CD4-positive, alpha-beta memory T cell (primary cell): ENCODE data around the gene RGPD8. TPM values are rescaled to one million over a fixed set of nuclear protein-coding genes. Genes with fewer than 3 reads are reported as not detected.

Source experiments
- CTCF ChIA-PET: fragments of 350-600 bp; sonication (Branson Sonifier 250); formaldehyde crosslinking; loops from one replicate; lab custom pipeline; 2021; ENCODE audit warnings: inconsistent platforms; ENCODE audit not compliant: partially characterized antibody; lab: Charles Lee
- POLR2A ChIA-PET: fragments of 350-600 bp; sonication (Branson Sonifier 250); formaldehyde crosslinking; loops from one replicate; lab custom pipeline; 2021; ENCODE audit not compliant: partially characterized antibody; lab: Charles Lee
- DNase-seq, 5 donors: peaks; one replicate each; pipeline versions ENCODE4 v3.0.0 to v3.0.0-alpha.2; 2020 to 2022; ENCODE audit warnings: mixed read lengths in 1 of 5
- H3K27ac ChIP-seq: one replicate; pipeline ENCODE4 v1.7.0; 2013; ENCODE audit warnings: low read depth, low read length
- H3K27me3 ChIP-seq: 2 replicates; pipeline ENCODE4 v1.7.0; 2013; ENCODE audit warnings: mild to moderate bottlenecking, low read length, moderate library complexity; ENCODE audit not compliant: insufficient read depth
- H3K36me3 ChIP-seq: 2 replicates; pipeline ENCODE4 v1.7.0; 2013; ENCODE audit warnings: mild to moderate bottlenecking, low read length, moderate library complexity; ENCODE audit not compliant: insufficient read depth
- H3K4me1 ChIP-seq: 2 replicates; pipeline ENCODE4 v1.7.0; 2013; ENCODE audit warnings: mild to moderate bottlenecking, low read length, moderate library complexity; ENCODE audit not compliant: insufficient read depth
- H3K4me3 ChIP-seq, 2 donors: one replicate each; pipeline ENCODE4 v1.7.0; 2013; ENCODE audit warnings: low read length in 2 of 2, mild to moderate bottlenecking in 1 of 2
- H3K9me3 ChIP-seq, 2 donors: one replicate each; pipeline ENCODE4 v1.7.0; 2013; ENCODE audit warnings: low read length in 2 of 2, control low read depth in 1 of 2; ENCODE audit not compliant: control insufficient read depth in 1 of 2
- H3K27ac Mint-ChIP-seq, 7 donors: one replicate each; pipeline ENCODE4 v1.8.0; 2020 to 2021; ENCODE audit warnings: mixed read lengths in 7 of 7, mild to moderate bottlenecking in 6 of 7, inconsistent platforms in 3 of 7, moderate library complexity in 3 of 7
- H3K27me3 Mint-ChIP-seq, 2 donors: one replicate each; pipeline ENCODE4 v1.8.0; 2020 to 2021; ENCODE audit warnings: mixed read lengths in 2 of 2
- H3K36me3 Mint-ChIP-seq, 2 donors: one replicate each; pipeline ENCODE4 v1.8.0; 2020 to 2021; ENCODE audit warnings: mixed read lengths in 2 of 2, inconsistent platforms in 1 of 2, mild to moderate bottlenecking in 1 of 2
- H3K4me1 Mint-ChIP-seq, 4 donors: one replicate each; pipeline ENCODE4 v1.8.0; 2020 to 2021; ENCODE audit warnings: mixed read lengths in 4 of 4, mild to moderate bottlenecking in 1 of 4
- H3K4me3 Mint-ChIP-seq, 8 donors: one replicate each; pipeline ENCODE4 v1.8.0; 2020 to 2021; ENCODE audit warnings: mixed read lengths in 8 of 8, mild to moderate bottlenecking in 7 of 8, moderate library complexity in 6 of 8, inconsistent platforms in 3 of 8
- H3K9me3 Mint-ChIP-seq, 8 donors: one replicate each; pipeline ENCODE4 v1.8.0; 2020 to 2021; ENCODE audit warnings: mixed read lengths in 8 of 8, mild to moderate bottlenecking in 5 of 8, inconsistent platforms in 3 of 8, moderate library complexity in 1 of 8
- intact Hi-C: fragments of 100-400 bp; cut with micrococcal nuclease; formaldehyde crosslinking; loops from one replicate; pipeline ENCODE4 v1.15.1; 2023
- polyA plus RNA-seq, 2 donors: library from polyadenylated mRNA; unstranded; fragments of 300-500 nt; fragmentation: Illumina TruSeq; gene quantifications; one replicate each; pipeline ENCODE4 v1.2.3, GENCODE V29; 2021
- total RNA-seq, 2 experiments: library from RNA; stranded (reverse); gene quantifications; one replicate each; pipeline ENCODE4 v1.2.3, GENCODE V29; 2021

Gene RGPD8
- total and polyA plus RNA-seq, 4 experiments from 2014 or later = 1.9 to 30.1 (median 17.4) TPM

DNA sequence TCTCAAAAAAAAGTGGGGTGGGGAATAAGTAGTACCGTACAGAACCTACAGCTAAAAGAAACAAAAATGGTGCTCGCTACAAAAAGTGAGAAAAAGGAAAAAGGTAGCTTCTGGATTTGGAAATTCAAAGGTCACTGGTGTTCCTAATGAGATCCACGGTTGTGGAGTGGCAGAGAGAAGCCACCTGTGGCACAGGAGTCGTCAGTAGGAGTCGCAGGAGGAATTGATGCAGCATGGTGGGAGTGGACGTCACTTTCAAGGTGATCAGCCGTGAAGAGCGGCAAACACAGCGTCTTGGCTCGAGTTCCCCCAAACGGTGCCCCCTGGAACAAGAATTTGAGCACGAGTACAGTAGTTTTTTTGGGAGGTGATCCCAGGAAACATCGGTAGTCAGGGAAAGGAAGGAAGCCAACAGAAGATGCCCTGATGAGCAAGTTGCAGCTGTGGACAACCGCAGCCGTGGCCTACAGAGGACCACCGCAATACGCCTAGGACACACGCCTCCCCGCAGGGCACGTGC lies 47.1 kb upstream of the RGPD8 start:
- no peaks in the 10 kb centered on the region for H3K9me3 ChIP-seq
- H3K4me3 ChIP-seq = peak overlapping the region; percentile 37 to 78
- POLR2A ChIA-PET = interaction anchor here (1.0 to 2.2 kb wide), 6 partner anchors 11 to 425 kb away, joined by 3 to 21 read pairs (median 4); partner anchors contain the start of genes CHCHD5 and POLR1B
- intact Hi-C loops = loop anchor here (1.0 to 10.0 kb wide), 4 partner anchors 62 to 244 kb away; partner anchors contain the start of genes NT5DC4, POLR1B and ZC3H8
- CTCF ChIA-PET = interaction anchor here (0.7 to 3.0 kb wide), 29 partner anchors 9 to 598 kb away, joined by 3 to 40 read pairs (median 4); partner anchors contain the start of gene RGPD8
- Mint-ChIP-seq H3K4me1 (peaks cover 17 to 34% (median 25%) of the 10 kb centered on the region in 4 donors), H3K4me3 (peak overlapping the region; percentile 89 to 99 (median 96)), H3K36me3 (peaks cover 0 to 14% of the 10 kb centered on the region in 2 donors), H3K27ac (peak overlapping the region; percentile 88 to 95 (median 89)), H3K27me3 (no peaks in the 10 kb centered on the region), H3K9me3 (no peaks in the 10 kb centered on the region)
- H3K27ac ChIP-seq = peak overlapping the region; percentile 62
- no peaks in the 10 kb centered on the region for H3K36me3 ChIP-seq
- peak in 3 of 5 donors; percentile 15 to 43 (median 38) for DNase-seq
- H3K27me3 ChIP-seq = no peaks in the 10 kb centered on the region
- H3K4me1 ChIP-seq = peaks cover 26% of the 10 kb centered on the region

DNA sequence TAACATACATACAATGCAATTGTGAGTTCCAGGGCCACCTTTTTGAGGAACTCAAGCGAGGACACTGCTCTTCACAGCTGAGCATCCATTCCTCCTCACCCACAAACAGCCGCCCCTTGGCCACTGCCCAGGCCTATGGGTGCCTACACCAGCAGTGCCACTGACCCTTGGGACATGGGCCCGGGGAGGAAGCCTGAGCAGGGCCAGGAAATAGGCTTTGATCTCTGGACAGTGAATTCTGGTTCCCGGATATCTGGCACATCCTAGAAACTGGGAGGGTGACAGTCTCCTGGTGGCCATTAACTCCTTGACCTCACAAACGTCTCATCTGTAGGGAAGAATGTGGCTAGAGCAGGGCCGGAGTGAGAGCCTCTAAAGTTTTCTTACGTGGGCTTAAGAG lies 43.0 kb upstream of the RGPD8 start:
- DNase-seq = no peak
- CTCF ChIA-PET = interaction anchor here (1.8 kb wide), 1 partner anchor 8 kb away, joined by 5 read pairs; no protein-coding TSS in a partner anchor

DNA sequence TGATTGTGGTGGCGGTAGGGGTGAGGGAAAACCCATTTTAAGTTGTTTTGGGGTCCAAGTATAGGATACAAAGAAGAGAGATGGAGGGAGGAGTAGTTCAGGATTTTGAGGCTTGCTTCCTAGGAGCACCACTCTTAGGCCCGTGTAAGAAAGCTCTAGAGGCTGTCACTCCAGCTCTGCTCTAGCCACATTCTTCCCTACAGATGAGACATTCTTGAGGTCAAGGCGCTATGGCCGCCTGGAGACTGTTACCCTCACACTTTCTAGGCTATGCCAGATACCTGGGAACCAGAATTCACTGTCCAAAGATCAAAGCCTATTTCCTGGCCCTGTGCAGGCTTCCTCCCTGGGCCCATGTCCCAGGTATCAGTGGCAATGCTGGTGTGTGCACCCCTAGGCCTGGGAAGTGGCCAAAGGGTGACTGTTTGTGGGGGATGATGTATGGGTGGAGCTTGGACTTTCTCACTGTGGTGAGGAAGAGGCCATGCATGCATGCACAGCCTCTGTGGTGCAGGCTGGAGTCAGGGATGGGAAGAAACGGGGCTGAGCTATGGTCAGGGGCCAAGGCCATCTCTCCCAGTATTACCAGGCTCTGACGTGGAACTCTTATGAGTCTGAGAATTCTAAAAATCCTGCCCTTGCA lies 41.5 kb upstream of the RGPD8 start:
- no peak overlapping the region for H3K27ac ChIP-seq
- DNase-seq = no peak
- H3K9me3 Mint-ChIP-seq = no peaks in the 10 kb centered on the region
- H3K27me3 Mint-ChIP-seq = no peaks in the 10 kb centered on the region
- H3K9me3 ChIP-seq = no peaks in the 10 kb centered on the region
- H3K4me1 Mint-ChIP-seq = no peaks in the 10 kb centered on the region
- intact Hi-C loops = no loop called here
- no peaks in the 10 kb centered on the region for H3K36me3 ChIP-seq
- no peaks in the 10 kb centered on the region for H3K36me3 Mint-ChIP-seq
- H3K27me3 ChIP-seq = no peaks in the 10 kb centered on the region
- H3K27ac Mint-ChIP-seq = peak overlapping the region in 1 of 7 donors; percentile 2
- no peaks in the 10 kb centered on the region for H3K4me1 ChIP-seq
- H3K4me3 Mint-ChIP-seq = no peak overlapping the region
- ChIA-PET CTCF (interaction anchor here (1.1 to 1.8 kb wide), 2 partner anchors 9 to 27 kb away, joined by 4 to 5 read pairs; no protein-coding TSS in a partner anchor), POLR2A (no interaction called here)
- no peak overlapping the region for H3K4me3 ChIP-seq

More for the DNA sequence above, 43.0 kb upstream of the RGPD8 start:
- peaks cover 8% of the 10 kb centered on the region for H3K4me1 ChIP-seq
- H3K27me3 ChIP-seq = no peaks in the 10 kb centered on the region
- peaks cover 4 to 13% (median 10%) of the 10 kb centered on the region in 4 donors for H3K4me1 Mint-ChIP-seq
- no peaks in the 10 kb centered on the region for H3K27me3 Mint-ChIP-seq
- POLR2A ChIA-PET = no interaction called here
- H3K4me3 Mint-ChIP-seq = no peak overlapping the region
- intact Hi-C loops = no loop called here
- no peak overlapping the region for H3K27ac Mint-ChIP-seq
- no peak overlapping the region for H3K4me3 ChIP-seq
- H3K9me3 Mint-ChIP-seq = no peaks in the 10 kb centered on the region
- no peaks in the 10 kb centered on the region for H3K36me3 ChIP-seq
- H3K27ac ChIP-seq = no peak overlapping the region
- peaks cover 0 to 7% of the 10 kb centered on the region in 2 donors for H3K36me3 Mint-ChIP-seq
- H3K9me3 ChIP-seq = no peaks in the 10 kb centered on the region

DNA sequence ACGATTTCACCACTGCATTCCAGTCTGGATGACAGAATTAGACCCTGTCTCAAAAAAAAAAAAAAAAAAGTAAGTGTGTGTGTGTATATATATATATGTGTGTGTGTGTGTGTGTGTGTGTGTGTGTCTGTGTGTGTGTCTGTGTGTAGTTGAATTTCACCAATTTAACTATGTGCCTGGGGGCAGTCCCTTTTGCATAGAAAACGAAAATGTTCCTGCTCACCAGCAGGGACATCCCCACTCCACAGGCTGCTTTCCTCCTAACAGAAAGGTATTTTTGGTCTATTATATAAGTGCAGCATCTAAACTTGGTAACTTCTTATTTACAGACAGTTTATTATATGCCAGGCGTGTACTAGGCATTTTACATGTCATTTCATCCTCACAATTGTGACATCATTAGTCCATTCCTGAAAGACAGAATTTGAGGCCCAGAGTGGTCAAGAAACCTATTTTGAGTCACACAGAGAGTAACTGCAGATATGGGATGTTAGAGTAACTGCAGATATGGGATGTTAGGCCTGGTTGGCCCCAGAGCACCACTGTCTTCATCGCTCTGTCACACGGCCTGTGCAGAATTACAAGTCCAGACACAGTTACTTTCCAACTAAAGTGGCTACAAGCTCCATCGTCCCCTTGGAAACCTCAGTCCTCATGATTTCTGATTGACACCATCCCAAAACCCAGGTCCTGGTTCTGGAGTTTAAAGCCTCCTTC lies 39.3 kb upstream of the RGPD8 start:
- no peaks in the 10 kb centered on the region for H3K9me3 Mint-ChIP-seq

DNA sequence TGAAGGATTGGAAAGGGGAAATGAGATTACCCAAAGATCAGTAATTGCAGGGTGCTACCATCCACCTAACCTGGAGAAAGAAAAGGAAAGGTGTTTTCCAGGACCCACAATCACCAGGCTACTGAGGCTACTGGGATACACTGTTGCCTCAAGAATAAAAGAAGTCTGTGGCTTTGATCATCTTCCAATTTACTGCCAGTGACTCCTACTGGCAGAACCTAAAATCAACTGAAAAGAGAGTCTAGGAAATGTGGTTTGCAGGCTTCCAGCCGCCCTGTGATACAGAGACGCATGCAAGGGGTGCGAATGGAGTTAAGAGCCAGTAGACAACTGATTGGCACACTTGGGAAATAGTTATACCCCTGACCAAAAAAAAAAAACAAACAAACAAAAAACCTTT lies 31.9 kb upstream of the RGPD8 start:
- Mint-ChIP-seq H3K9me3 (no peaks in the 10 kb centered on the region), H3K27me3 (peaks cover 0 to 12% of the 10 kb centered on the region in 2 donors), H3K27ac (no peak overlapping the region), H3K4me1 (no peaks in the 10 kb centered on the region), H3K36me3 (no peaks in the 10 kb centered on the region), H3K4me3 (no peak overlapping the region)
- H3K36me3 ChIP-seq = no peaks in the 10 kb centered on the region
- intact Hi-C loops = no loop called here
- ChIA-PET CTCF (interaction anchor here (0.7 kb wide), 1 partner anchor 14 kb away, joined by 4 read pairs; no protein-coding TSS in a partner anchor), POLR2A (no interaction called here)
- no peak overlapping the region for H3K27ac ChIP-seq
- H3K4me3 ChIP-seq = no peak overlapping the region
- H3K9me3 ChIP-seq = no peaks in the 10 kb centered on the region
- no peaks in the 10 kb centered on the region for H3K4me1 ChIP-seq
- no peaks in the 10 kb centered on the region for H3K27me3 ChIP-seq
- DNase-seq = no peak

More for the DNA sequence above, 39.3 kb upstream of the RGPD8 start:
- intact Hi-C loops = no loop called here
- CTCF ChIA-PET = interaction anchor here (1.4 kb wide), 1 partner anchor 29 kb away, joined by 4 read pairs; no protein-coding TSS in a partner anchor
- Mint-ChIP-seq H3K4me1 (no peaks in the 10 kb centered on the region), H3K27me3 (no peaks in the 10 kb centered on the region), H3K27ac (no peak overlapping the region), H3K36me3 (no peaks in the 10 kb centered on the region), H3K4me3 (no peak overlapping the region)
- H3K36me3 ChIP-seq = no peaks in the 10 kb centered on the region
- DNase-seq = no peak
- POLR2A ChIA-PET = no interaction called here
- H3K27me3 ChIP-seq = no peaks in the 10 kb centered on the region
- H3K9me3 ChIP-seq = no peaks in the 10 kb centered on the region
- H3K4me1 ChIP-seq = no peaks in the 10 kb centered on the region
- H3K4me3 ChIP-seq = no peak overlapping the region
- H3K27ac ChIP-seq = no peak overlapping the region

DNA sequence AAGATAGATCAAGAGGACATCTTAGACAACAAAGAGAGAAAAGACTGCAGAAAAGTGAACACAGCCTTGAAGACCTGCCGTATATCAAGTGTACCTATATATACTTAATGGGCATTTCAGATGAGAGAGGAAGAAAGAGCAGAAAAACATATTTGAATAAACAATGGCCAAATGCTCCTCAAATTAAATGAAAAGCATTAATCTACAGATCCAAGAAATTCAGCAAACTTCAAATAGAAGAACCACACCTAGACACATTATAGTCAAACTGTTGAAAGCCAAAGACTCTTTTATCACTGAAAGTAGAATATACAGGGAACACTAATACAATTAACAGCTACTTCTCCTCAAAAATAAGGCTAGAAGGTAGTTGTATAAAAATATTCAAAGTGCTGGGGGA lies 29.8 kb upstream of the RGPD8 start:
- no peaks in the 10 kb centered on the region for H3K9me3 ChIP-seq
- H3K27ac ChIP-seq = no peak overlapping the region
- H3K27me3 ChIP-seq = no peaks in the 10 kb centered on the region
- H3K4me1 ChIP-seq = no peaks in the 10 kb centered on the region
- Mint-ChIP-seq H3K36me3 (no peaks in the 10 kb centered on the region), H3K4me1 (no peaks in the 10 kb centered on the region), H3K9me3 (no peaks in the 10 kb centered on the region), H3K27ac (no peak overlapping the region), H3K27me3 (peaks cover 0 to 12% of the 10 kb centered on the region in 2 donors), H3K4me3 (no peak overlapping the region)
- intact Hi-C loops = no loop called here
- ChIA-PET POLR2A (no interaction called here), CTCF (no interaction called here)
- no peak for DNase-seq
- H3K36me3 ChIP-seq = no peaks in the 10 kb centered on the region
- H3K4me3 ChIP-seq = no peak overlapping the region

DNA sequence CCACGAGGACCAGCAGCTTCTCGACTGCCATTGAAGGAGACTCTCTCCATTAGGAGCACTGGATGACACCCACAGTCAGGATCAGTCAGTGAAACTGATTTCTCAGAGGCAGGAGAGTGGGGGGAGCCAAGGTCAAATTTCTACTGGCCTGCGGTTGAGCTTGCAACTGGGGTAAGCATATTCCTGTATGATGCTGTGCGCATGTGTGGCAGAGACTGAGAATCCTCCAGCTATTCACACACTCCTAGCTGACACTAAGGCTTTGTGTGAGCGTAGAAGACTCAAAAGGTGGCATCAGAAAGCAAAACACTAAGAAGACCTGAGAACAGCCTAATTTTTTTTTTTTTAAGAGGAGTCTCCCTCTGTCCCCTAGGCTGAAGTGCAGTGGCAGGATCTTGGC lies 28.7 kb upstream of the RGPD8 start:
- no peaks in the 10 kb centered on the region for H3K4me1 ChIP-seq
- Mint-ChIP-seq H3K27me3 (peaks cover 0 to 12% of the 10 kb centered on the region in 2 donors), H3K36me3 (no peaks in the 10 kb centered on the region), H3K27ac (no peak overlapping the region), H3K9me3 (no peaks in the 10 kb centered on the region), H3K4me3 (no peak overlapping the region), H3K4me1 (no peaks in the 10 kb centered on the region)
- H3K9me3 ChIP-seq = no peaks in the 10 kb centered on the region
- H3K36me3 ChIP-seq = no peaks in the 10 kb centered on the region
- no peak for DNase-seq
- intact Hi-C loops = no loop called here
- ChIA-PET POLR2A (no interaction called here), CTCF (no interaction called here)
- no peak overlapping the region for H3K27ac ChIP-seq
- H3K27me3 ChIP-seq = no peaks in the 10 kb centered on the region
- H3K4me3 ChIP-seq = no peak overlapping the region
